Liver (tissue), 9 donors: ENCODE measurements around the gene IL17RD. TPM values are rescaled to one million over a fixed set of nuclear protein-coding genes. Genes with fewer than 3 reads are reported as not detected.
A peak's percentile ranks its signal among the peaks of the same experiment; 100 is the strongest.

Experiments used
- DNase-seq: peaks from one replicate; pipeline ENCODE4 v3.0.0-alpha.2; 2017; ENCODE audit warnings: low spot score
- H3K27ac ChIP-seq, 2 donors: one replicate each; pipeline ENCODE4 v1.7.0; 2013; ENCODE audit warnings: inconsistent platforms in 2 of 2, low read length in 2 of 2, control low read depth in 1 of 2, low read depth in 1 of 2, mild to moderate bottlenecking in 1 of 2
- H3K27me3 ChIP-seq, 4 donors: one replicate each; pipeline versions ENCODE4 v1.6.1 to v1.7.0; 2013; ENCODE audit warnings: low read length in 3 of 4, inconsistent platforms in 1 of 4, mild to moderate bottlenecking in 1 of 4, moderate library complexity in 1 of 4; ENCODE audit not compliant: control insufficient read depth in 4 of 4, insufficient read depth in 4 of 4
- H3K36me3 ChIP-seq, 4 donors: one replicate each; pipeline versions ENCODE4 v1.6.1 to v1.7.0; 2013; ENCODE audit warnings: low read length in 3 of 4, mild to moderate bottlenecking in 3 of 4, low read depth in 1 of 4, moderate library complexity in 1 of 4; ENCODE audit not compliant: control insufficient read depth in 4 of 4, insufficient read depth in 3 of 4
- H3K4me1 ChIP-seq, 4 donors: one replicate each; pipeline versions ENCODE4 v1.6.1 to v1.7.0; 2013; ENCODE audit warnings: low read length in 3 of 4, mild to moderate bottlenecking in 3 of 4, moderate library complexity in 1 of 4; ENCODE audit not compliant: control insufficient read depth in 4 of 4, insufficient read depth in 4 of 4
- H3K4me3 ChIP-seq, 3 donors: one replicate each; pipeline versions ENCODE4 v1.6.1 to v1.7.0; 2013; ENCODE audit warnings: low read length in 3 of 3, control low read depth in 1 of 3, low read depth in 1 of 3, mild to moderate bottlenecking in 1 of 3
- H3K9ac ChIP-seq, 2 donors: one replicate each; pipeline ENCODE4 v1.7.0; 2013; ENCODE audit warnings: low read length in 2 of 2, mild to moderate bottlenecking in 2 of 2, moderate library complexity in 2 of 2, control low read depth in 1 of 2, low read depth in 1 of 2
- H3K9me3 ChIP-seq, 4 donors: one replicate each; pipeline versions ENCODE4 v1.6.1 to v1.7.0; 2013; ENCODE audit warnings: low read length in 3 of 4; ENCODE audit not compliant: control insufficient read depth in 4 of 4
- ATF3 ChIP-seq: IDR thresholded peaks from 2 replicates; pipeline ENCODE4 v1.6.1; 2016; ENCODE audit warnings: antibody characterized with exemption
- FOXA1 ChIP-seq: IDR thresholded peaks from 2 replicates; pipeline ENCODE4 v1.6.1; 2016; ENCODE audit warnings: antibody characterized with exemption
- FOXA2 ChIP-seq: IDR thresholded peaks from 2 replicates; pipeline ENCODE4 v1.6.1; 2016; ENCODE audit warnings: antibody characterized with exemption
- GABPA ChIP-seq, 2 donors: IDR thresholded peaks in 1 of 2; conservative IDR thresholded peaks in 1 of 2; 2 replicates each; pipeline ENCODE4 v1.6.1; 2016; ENCODE audit warnings: antibody characterized with exemption in 2 of 2, mild to moderate bottlenecking in 1 of 2, moderate library complexity in 1 of 2
- HNF4A ChIP-seq, 2 donors: conservative IDR thresholded peaks; 2 replicates each; pipeline ENCODE4 v1.6.1; 2016; ENCODE audit warnings: antibody characterized with exemption in 2 of 2, mild to moderate bottlenecking in 2 of 2
- HNF4G ChIP-seq: IDR thresholded peaks from 2 replicates; pipeline ENCODE4 v1.6.1; 2016; ENCODE audit warnings: antibody characterized with exemption
- JUND ChIP-seq, 2 donors: IDR thresholded peaks; 2 replicates each; pipeline ENCODE4 v1.6.1; 2016; ENCODE audit warnings: antibody characterized with exemption in 2 of 2
- MAX ChIP-seq: IDR thresholded peaks from 2 replicates; pipeline ENCODE4 v1.6.1; 2016; ENCODE audit warnings: antibody characterized with exemption
- NR2F2 ChIP-seq: IDR thresholded peaks from 2 replicates; pipeline ENCODE4 v1.6.1; 2016; ENCODE audit warnings: antibody characterized with exemption
- RAD21 ChIP-seq, 2 donors: IDR thresholded peaks; 2 replicates each; pipeline ENCODE4 v1.6.1; 2016; ENCODE audit warnings: antibody characterized with exemption in 2 of 2, mild to moderate bottlenecking in 2 of 2
- RXRA ChIP-seq, 2 donors: IDR thresholded peaks; 2 replicates each; pipeline ENCODE4 v1.6.1; 2017 to 2018; ENCODE audit warnings: antibody characterized with exemption in 2 of 2, mild to moderate bottlenecking in 1 of 2
- SP1 ChIP-seq: IDR thresholded peaks from 2 replicates; pipeline ENCODE4 v1.6.1; 2018; ENCODE audit warnings: antibody characterized with exemption, mild to moderate bottlenecking
- YY1 ChIP-seq: IDR thresholded peaks from 2 replicates; pipeline ENCODE4 v1.6.1; 2016; ENCODE audit warnings: antibody characterized with exemption, mild to moderate bottlenecking
- WGBS: extraction: QIAGEN DNeasy Blood & Tissue Kit; methylation state at CpG from one replicate; pipeline ENCODE4 v1.1.7; 2013; 5-methylcytosine and 5-hydroxymethylcytosine counted together
- polyA plus RNA-seq, 2 donors: library from polyadenylated mRNA; stranded (reverse) in 1 of 2; unstranded in 1 of 2; fragments of 200-250 nt in 1 of 2; fragments of >200 nt in 1 of 2; fragmentation: Nextera tagmentation in 1 of 2; extraction: Ambion mirVana in 1 of 2; gene quantifications; one replicate each; pipeline versions ENCODE4 v1.2.1 to v1.2.3, GENCODE V29; 2013 to 2015
- total RNA-seq, 2 donors: library from RNA; depleted of rRNA; stranded (reverse); fragments of >200 nt; gene quantifications; one replicate each; pipeline ENCODE4 v1.2.3, GENCODE V29; 2014
- TF ChIP-seq, protein P1 (sequence below): fragments of 150-350 bp; IDR thresholded peaks from 2 replicates; pipeline ENCODE4 v1.5.1; 2017; ENCODE audit warnings: improper control_type of control experiment, low read depth, low read length; ENCODE audit not compliant: missing input control
- TF ChIP-seq, protein P2 (sequence below): IDR thresholded peaks from 2 replicates; pipeline ENCODE4 v1.6.1; 2016; ENCODE audit warnings: antibody characterized with exemption, mild to moderate bottlenecking
- TF ChIP-seq, protein P3 (sequence below): IDR thresholded peaks from 2 replicates; pipeline ENCODE4 v1.6.1; 2016; ENCODE audit warnings: antibody characterized with exemption
- donor health status: healthy.
- donor health status: healthy.
- donor health status: healthy.
- donor health status: healthy.
- donor health status: healthy.

IL17RD gene
- total and polyA plus RNA-seq, 4 donors = 0.09 to 0.67 (median 0.32) TPM

GRCh38 chr3:57179580-57180410 lies 14.6 kb upstream of the IL17RD start:
- TF ChIP-seq RAD21 (IDR thresholded peaks at IDR 0.05) = peak; percentile 46 to 62
- TF ChIP-seq NR2F2 = no peak
- TF ChIP-seq FOXA2 = no peak
- no peak overlapping the region for H3K27ac ChIP-seq
- H3K36me3 ChIP-seq = no peaks in the 10 kb centered on the region
- no peak overlapping the region for H3K4me3 ChIP-seq
- H3K9me3 ChIP-seq = no peaks in the 10 kb centered on the region
- no peaks in the 10 kb centered on the region for H3K4me1 ChIP-seq
- no peak for DNase-seq
- 73% methylated on average over 5 of the region's 5 CpGs for WGBS
- no peak overlapping the region for H3K9ac ChIP-seq
- no peaks in the 10 kb centered on the region for H3K27me3 ChIP-seq

DNA sequence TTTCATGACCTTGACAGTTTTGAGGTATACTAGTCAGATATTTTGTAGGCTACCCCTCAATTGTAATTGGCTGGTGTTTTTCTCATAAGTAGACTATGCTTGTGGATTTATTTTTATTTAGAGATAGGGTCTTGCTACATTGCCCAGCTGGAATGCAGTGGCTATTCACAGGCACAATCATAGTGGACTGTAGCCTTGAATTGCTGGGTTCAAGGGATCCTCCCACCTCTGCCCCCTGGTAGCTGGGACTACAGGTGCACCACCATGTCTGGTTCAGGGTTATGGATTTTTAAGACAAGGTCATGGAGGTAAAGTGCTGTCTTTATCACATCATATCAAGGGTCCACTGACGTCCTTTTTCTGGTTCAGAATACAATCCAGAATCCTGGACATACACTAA lies 10.9 kb upstream of the IL17RD start:
- no peak overlapping the region for H3K27ac ChIP-seq
- 62% methylated on average over 1 of the region's 1 CpG for WGBS
- no peak for TF ChIP-seq SP1
- no peak for TF ChIP-seq JUND (IDR thresholded peaks at IDR 0.05)
- no peak for TF ChIP-seq NR2F2
- no peak for TF ChIP-seq FOXA1
- no peak for TF ChIP-seq RXRA (IDR thresholded peaks at IDR 0.05)
- TF ChIP-seq, protein P1, sequence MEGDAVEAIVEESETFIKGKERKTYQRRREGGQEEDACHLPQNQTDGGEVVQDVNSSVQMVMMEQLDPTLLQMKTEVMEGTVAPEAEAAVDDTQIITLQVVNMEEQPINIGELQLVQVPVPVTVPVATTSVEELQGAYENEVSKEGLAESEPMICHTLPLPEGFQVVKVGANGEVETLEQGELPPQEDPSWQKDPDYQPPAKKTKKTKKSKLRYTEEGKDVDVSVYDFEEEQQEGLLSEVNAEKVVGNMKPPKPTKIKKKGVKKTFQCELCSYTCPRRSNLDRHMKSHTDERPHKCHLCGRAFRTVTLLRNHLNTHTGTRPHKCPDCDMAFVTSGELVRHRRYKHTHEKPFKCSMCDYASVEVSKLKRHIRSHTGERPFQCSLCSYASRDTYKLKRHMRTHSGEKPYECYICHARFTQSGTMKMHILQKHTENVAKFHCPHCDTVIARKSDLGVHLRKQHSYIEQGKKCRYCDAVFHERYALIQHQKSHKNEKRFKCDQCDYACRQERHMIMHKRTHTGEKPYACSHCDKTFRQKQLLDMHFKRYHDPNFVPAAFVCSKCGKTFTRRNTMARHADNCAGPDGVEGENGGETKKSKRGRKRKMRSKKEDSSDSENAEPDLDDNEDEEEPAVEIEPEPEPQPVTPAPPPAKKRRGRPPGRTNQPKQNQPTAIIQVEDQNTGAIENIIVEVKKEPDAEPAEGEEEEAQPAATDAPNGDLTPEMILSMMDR = no peak
- no peak for TF ChIP-seq HNF4A (conservative IDR thresholded peaks at IDR 0.05)
- no peak for TF ChIP-seq MAX
- no peak for TF ChIP-seq ATF3
- TF ChIP-seq, protein P2, sequence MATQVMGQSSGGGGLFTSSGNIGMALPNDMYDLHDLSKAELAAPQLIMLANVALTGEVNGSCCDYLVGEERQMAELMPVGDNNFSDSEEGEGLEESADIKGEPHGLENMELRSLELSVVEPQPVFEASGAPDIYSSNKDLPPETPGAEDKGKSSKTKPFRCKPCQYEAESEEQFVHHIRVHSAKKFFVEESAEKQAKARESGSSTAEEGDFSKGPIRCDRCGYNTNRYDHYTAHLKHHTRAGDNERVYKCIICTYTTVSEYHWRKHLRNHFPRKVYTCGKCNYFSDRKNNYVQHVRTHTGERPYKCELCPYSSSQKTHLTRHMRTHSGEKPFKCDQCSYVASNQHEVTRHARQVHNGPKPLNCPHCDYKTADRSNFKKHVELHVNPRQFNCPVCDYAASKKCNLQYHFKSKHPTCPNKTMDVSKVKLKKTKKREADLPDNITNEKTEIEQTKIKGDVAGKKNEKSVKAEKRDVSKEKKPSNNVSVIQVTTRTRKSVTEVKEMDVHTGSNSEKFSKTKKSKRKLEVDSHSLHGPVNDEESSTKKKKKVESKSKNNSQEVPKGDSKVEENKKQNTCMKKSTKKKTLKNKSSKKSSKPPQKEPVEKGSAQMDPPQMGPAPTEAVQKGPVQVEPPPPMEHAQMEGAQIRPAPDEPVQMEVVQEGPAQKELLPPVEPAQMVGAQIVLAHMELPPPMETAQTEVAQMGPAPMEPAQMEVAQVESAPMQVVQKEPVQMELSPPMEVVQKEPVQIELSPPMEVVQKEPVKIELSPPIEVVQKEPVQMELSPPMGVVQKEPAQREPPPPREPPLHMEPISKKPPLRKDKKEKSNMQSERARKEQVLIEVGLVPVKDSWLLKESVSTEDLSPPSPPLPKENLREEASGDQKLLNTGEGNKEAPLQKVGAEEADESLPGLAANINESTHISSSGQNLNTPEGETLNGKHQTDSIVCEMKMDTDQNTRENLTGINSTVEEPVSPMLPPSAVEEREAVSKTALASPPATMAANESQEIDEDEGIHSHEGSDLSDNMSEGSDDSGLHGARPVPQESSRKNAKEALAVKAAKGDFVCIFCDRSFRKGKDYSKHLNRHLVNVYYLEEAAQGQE = no peak
- no peak for TF ChIP-seq YY1
- no peak for TF ChIP-seq GABPA (IDR thresholded peaks at IDR 0.05 in 1 of 2, conservative IDR thresholded peaks at IDR 0.05 in 1 of 2)
- TF ChIP-seq, protein P3, sequence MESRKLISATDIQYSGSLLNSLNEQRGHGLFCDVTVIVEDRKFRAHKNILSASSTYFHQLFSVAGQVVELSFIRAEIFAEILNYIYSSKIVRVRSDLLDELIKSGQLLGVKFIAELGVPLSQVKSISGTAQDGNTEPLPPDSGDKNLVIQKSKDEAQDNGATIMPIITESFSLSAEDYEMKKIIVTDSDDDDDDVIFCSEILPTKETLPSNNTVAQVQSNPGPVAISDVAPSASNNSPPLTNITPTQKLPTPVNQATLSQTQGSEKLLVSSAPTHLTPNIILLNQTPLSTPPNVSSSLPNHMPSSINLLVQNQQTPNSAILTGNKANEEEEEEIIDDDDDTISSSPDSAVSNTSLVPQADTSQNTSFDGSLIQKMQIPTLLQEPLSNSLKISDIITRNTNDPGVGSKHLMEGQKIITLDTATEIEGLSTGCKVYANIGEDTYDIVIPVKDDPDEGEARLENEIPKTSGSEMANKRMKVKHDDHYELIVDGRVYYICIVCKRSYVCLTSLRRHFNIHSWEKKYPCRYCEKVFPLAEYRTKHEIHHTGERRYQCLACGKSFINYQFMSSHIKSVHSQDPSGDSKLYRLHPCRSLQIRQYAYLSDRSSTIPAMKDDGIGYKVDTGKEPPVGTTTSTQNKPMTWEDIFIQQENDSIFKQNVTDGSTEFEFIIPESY = no peak
- TF ChIP-seq HNF4G = no peak
- no peak for TF ChIP-seq RAD21 (IDR thresholded peaks at IDR 0.05)
- no peak for TF ChIP-seq FOXA2
- H3K9ac ChIP-seq = no peak overlapping the region
- H3K36me3 ChIP-seq = no peaks in the 10 kb centered on the region
- H3K4me1 ChIP-seq = no peaks in the 10 kb centered on the region
- H3K27me3 ChIP-seq = no peaks in the 10 kb centered on the region
- no peak overlapping the region for H3K4me3 ChIP-seq
- no peak for DNase-seq
- no peaks in the 10 kb centered on the region for H3K9me3 ChIP-seq
